ENCODE measurements around the gene TENM4.

- no peak for TF ChIP-seq CTCF (IDR thresholded peaks at IDR 0.05 in 2 of 3, conservative IDR thresholded peaks at IDR 0.05 in 1 of 3; ENCODE audit: control insufficient read depth in 2 of 3, extremely low read depth in 1 of 3, insufficient read depth in 1 of 3, low read depth in 3 of 3, low read length in 3 of 3)
- TF ChIP-seq HDAC2 (IDR thresholded peaks at IDR 0.05), result no peak
- no peak for TF ChIP-seq CHD2 (IDR thresholded peaks at IDR 0.05; ENCODE audit: borderline replicate concordance, low read depth, low read length)
These were observed 486.1 kb downstream of the TENM4 start for GRCh38 chr11:78954696-78955095.
